K562 (cell line): ENCODE measurements around the gene SUMF2. TPM values are rescaled to one million over a fixed set of nuclear protein-coding genes. Genes with fewer than 3 reads are reported as not detected.

Experiments
- ATAC-seq: fragments of 200-7000 bp; cut with Tn5 transposase; 3 replicates; pipeline ENCODE4 v1.9.1; 2020; ENCODE audit warnings: moderate library complexity
- BruUV-seq: library from RNA; stranded (reverse); fragments of 400-500 nt; replicated peaks from 2 replicates; lab custom pipeline; 2021; lab: Mats Ljungman, UMichigan
- CTCF ChIA-PET: fragments of 300-600 bp; formaldehyde crosslinking; extraction: SDS; loops from one replicate; lab custom pipeline; 2021; ENCODE audit warnings: low intra/inter-chr PET ratio; lab: Yijun Ruan, JAX
- POLR2A ChIA-PET: fragments of 300-600, 350-650 bp; sonication (Branson Sonifier 250); formaldehyde crosslinking; extraction: SDS; loops from one replicate; lab custom pipeline; 2021; ENCODE audit warnings: antibody characterized with exemption, inconsistent platforms; lab: Yijun Ruan, JAX
- DNase-seq, 4 experiments: peaks; one replicate each; pipeline versions ENCODE4 v3.0.0 to v3.0.0-alpha.2; 2011 to 2018; ENCODE audit warnings: low spot score in 3 of 4, mixed read lengths in 3 of 4; ENCODE audit errors: extremely low read depth in 1 of 4
- FAIRE-seq: peaks from 2 replicates; lab custom pipeline; 2011; peaks lifted over from hg19 to GRCh38; lab: Jason Lieb, UNC
- H2AFZ ChIP-seq: 2 replicates; pipeline ENCODE4 v1.6.0; 2011; ENCODE audit warnings: low read depth, low read length, control low read depth, inconsistent platforms
- H3K27ac ChIP-seq: fragments of 200-600 bp; 3 replicates; pipeline ENCODE4 v1.8.0; 2011; ENCODE audit warnings: low read depth, mild to moderate bottlenecking, control low read depth, inconsistent platforms, low read length, moderate library complexity, mixed read lengths; ENCODE audit errors: extremely low read depth
- H3K27me3 ChIP-seq, 2 experiments: fragments of 300-600 bp in 1 of 2; 2 replicates in 1 of 2; 3 replicates in 1 of 2; pipeline versions ENCODE4 v1.6.0 to v1.8.0; 2011; ENCODE audit warnings: inconsistent platforms in 2 of 2, low read length in 2 of 2, mild to moderate bottlenecking in 1 of 2, mixed read lengths in 1 of 2, moderate library complexity in 1 of 2; ENCODE audit not compliant: control insufficient read depth in 2 of 2, insufficient read depth in 2 of 2
- H3K36me3 ChIP-seq: fragments of 300-600 bp; 3 replicates; pipeline ENCODE4 v1.8.0; 2011; ENCODE audit warnings: mild to moderate bottlenecking, low read length, inconsistent platforms; ENCODE audit not compliant: control insufficient read depth, insufficient read depth
- H3K4me1 ChIP-seq, 2 experiments: fragments of 200-600 bp in 1 of 2; replicated peaks in 1 of 2; 2 replicates in 1 of 2; 3 replicates in 1 of 2; pipeline versions ENCODE4 v1.5.1 to v1.8.0; 2011; ENCODE audit warnings: inconsistent platforms in 2 of 2, low read length in 2 of 2, mild to moderate bottlenecking in 1 of 2, mixed read lengths in 1 of 2, moderate library complexity in 1 of 2; ENCODE audit not compliant: control insufficient read depth in 2 of 2, insufficient read depth in 2 of 2
- H3K4me2 ChIP-seq: 2 replicates; pipeline ENCODE4 v1.6.1; 2011; ENCODE audit warnings: low read length, control low read depth, inconsistent platforms, mixed read lengths; ENCODE audit not compliant: insufficient read depth
- H3K4me3 ChIP-seq: fragments of 200-600 bp; sonication (generic), shearing (Covaris generic); 2 replicates; pipeline ENCODE4 v1.5.1; 2016; ENCODE audit warnings: control low read depth, inconsistent platforms
- H3K79me2 ChIP-seq: fragments of 200-600 bp; 3 replicates; pipeline ENCODE4 v1.8.0; 2011; ENCODE audit warnings: low read length, inconsistent platforms; ENCODE audit not compliant: control insufficient read depth, insufficient read depth
- H3K9ac ChIP-seq, 2 experiments: 2 replicates each; pipeline versions ENCODE4 v1.6.0 to v1.6.1; 2011; ENCODE audit warnings: low read depth in 2 of 2, low read length in 2 of 2, control low read depth in 1 of 2, inconsistent platforms in 1 of 2, mild to moderate bottlenecking in 1 of 2, mixed read lengths in 1 of 2; ENCODE audit not compliant: insufficient read depth in 1 of 2
- H3K9me1 ChIP-seq: one replicate; pipeline ENCODE4 v1.6.0; 2011; ENCODE audit warnings: inconsistent platforms, mild to moderate bottlenecking, low read length, moderate library complexity; ENCODE audit not compliant: control insufficient read depth, insufficient read depth
- H3K9me3 ChIP-seq: replicated peaks from 2 replicates; pipeline ENCODE4 v1.5.1; 2011; ENCODE audit warnings: low read depth, low read length, inconsistent platforms; ENCODE audit not compliant: control insufficient read depth, insufficient read depth
- H4K20me1 ChIP-seq: replicated peaks from 2 replicates; pipeline ENCODE4 v1.6.1; 2011; ENCODE audit warnings: low read length, inconsistent platforms, mixed read lengths; ENCODE audit not compliant: control insufficient read depth, insufficient read depth
- CBX1 ChIP-seq: sonication (generic); IDR thresholded peaks from 2 replicates; pipeline ENCODE4 v1.6.1; 2016; ENCODE audit warnings: antibody characterized with exemption, low read depth, mild to moderate bottlenecking
- ETV6 ChIP-seq, 3 experiments: fragments of 150-350 bp in 1 of 3; sonication (generic) in 1 of 3; formaldehyde crosslinking in 1 of 3; IDR thresholded peaks; 2 replicates each; pipeline versions ENCODE4 v1.6.1 to v1.8.0; 2014 to 2022; ENCODE audit warnings: borderline replicate concordance in 2 of 3, low read depth in 2 of 3, antibody characterized with exemption in 1 of 3, low read length in 1 of 3, mild to moderate bottlenecking in 1 of 3, missing genetic modification reagents in 1 of 3
- FOXA3 ChIP-seq, 2 experiments: fragments of 450-650 bp in 1 of 2; sonication (generic) in 1 of 2; formaldehyde crosslinking; IDR thresholded peaks in 1 of 2; conservative IDR thresholded peaks in 1 of 2; 2 replicates each; pipeline versions ENCODE4 v1.4.0 to v1.8.0; 2020 to 2022; ENCODE audit warnings: mild to moderate bottlenecking in 2 of 2, missing genetic modification reagents in 1 of 2
- KLF6 ChIP-seq: fragments of 250-450 bp; sonication (Bioruptor Pico); IDR thresholded peaks from 2 replicates; pipeline ENCODE4 v1.4.0; 2020; ENCODE audit warnings: mild to moderate bottlenecking, moderate library complexity, borderline replicate concordance
- PCBP1 ChIP-seq: fragments of 200-400 bp; formaldehyde crosslinking; IDR thresholded peaks from 2 replicates; pipeline ENCODE4 v1.6.1; 2018; ENCODE audit warnings: mild to moderate bottlenecking, low read depth, low read length; ENCODE audit not compliant: poor library complexity, severe bottlenecking
- STAG1 ChIP-seq: sonication (generic); formaldehyde crosslinking; IDR thresholded peaks from 2 replicates; pipeline ENCODE4 v1.5.0; 2020; ENCODE audit warnings: missing genetic modification reagents, borderline replicate concordance
- WGBS: fragments of 100-300 bp; shearing (Covaris generic); methylation state at CpG from one replicate; pipeline ENCODE4 v1.1.6; 2016; ENCODE audit warnings: low coverage, mixed read lengths; ENCODE audit not compliant: insufficient coverage; ENCODE audit errors: missing lambda C conversion rate; 5-methylcytosine and 5-hydroxymethylcytosine counted together
- in situ Hi-C: fragments of 300-500 bp; cut with MboI; formaldehyde crosslinking; loops from 4 replicates; pipeline ENCODE4 v1.15.0; 2018; ENCODE audit warnings: inconsistent platforms, mixed read lengths
- intact Hi-C: fragments of 100-400 bp; cut with micrococcal nuclease; formaldehyde crosslinking; loops from 2 replicates; pipeline ENCODE4 v1.14.2; 2022
- polyA plus RNA-seq, 8 experiments: library from polyadenylated mRNA; depleted of rRNA in 4 of 8; stranded (reverse) in 5 of 8; unstranded in 3 of 8; fragments of >200 nt; fragmentation: Nextera tagmentation in 2 of 8; fragmentation: Illumina TruSeq in 1 of 8; extraction: Ambion mirVana in 2 of 8; extraction: Trizol in 1 of 8; gene quantifications; 2 replicates each; pipeline versions ENCODE4 v1.2.1 to v1.2.3, GENCODE V29; 2011 to 2014; ENCODE audit warnings: inconsistent platforms in 1 of 8, missing spikeins in 1 of 8
- total RNA-seq, 7 experiments: library from RNA; depleted of rRNA in 6 of 7; stranded (reverse); fragments of >200 nt in 6 of 7; fragmentation: Illumina TruSeq in 2 of 7; extraction: Trizol in 2 of 7; gene quantifications; 2 replicates each; pipeline versions ENCODE4 v1.2.1 to v1.2.3, GENCODE V29; 2011 to 2021; ENCODE audit warnings: low replicate concordance in 1 of 7
- TF ChIP-seq, protein P1 (sequence below): fragments of 250-450 bp; sonication (Bioruptor Pico); IDR thresholded peaks from 2 replicates; pipeline ENCODE4 v1.5.0; 2022; ENCODE audit warnings: mild to moderate bottlenecking
- TF ChIP-seq, protein P2 (sequence below): fragments of 250-450 bp; sonication (Bioruptor Pico); IDR thresholded peaks from 2 replicates; pipeline ENCODE4 v1.8.0; 2021; ENCODE audit warnings: mild to moderate bottlenecking, moderate library complexity
- TF ChIP-seq, protein P3 (sequence below): fragments of 450-650 bp; IDR thresholded peaks from 2 replicates; pipeline ENCODE4 v1.6.1; 2016; ENCODE audit warnings: borderline replicate concordance
- TF ChIP-seq, protein P4 (sequence below): fragments of 450-650 bp; formaldehyde crosslinking; IDR thresholded peaks from 2 replicates; pipeline ENCODE4 v1.4.0; 2020; ENCODE audit warnings: mild to moderate bottlenecking, moderate library complexity
- TF ChIP-seq, protein P5 (sequence below), 2 experiments: IDR thresholded peaks; 2 replicates each; pipeline ENCODE4 v1.6.1; 2011; ENCODE audit warnings: borderline replicate concordance in 1 of 2, control low read depth in 1 of 2, low read depth in 1 of 2, low read length in 1 of 2, mild to moderate bottlenecking in 1 of 2, mixed read lengths in 1 of 2, moderate library complexity in 1 of 2; ENCODE audit not compliant: insufficient read depth in 1 of 2, insufficient read length in 1 of 2, poor library complexity in 1 of 2, severe bottlenecking in 1 of 2; ENCODE audit errors: extremely low read depth in 1 of 2

SUMF2 gene
- total and polyA plus RNA-seq, 9 of the 15 experiments (the other 6 are each of a cell fraction or from before 2014, with no cell fraction given) = 39.0 to 113 (median 67.7) TPM

DNA sequence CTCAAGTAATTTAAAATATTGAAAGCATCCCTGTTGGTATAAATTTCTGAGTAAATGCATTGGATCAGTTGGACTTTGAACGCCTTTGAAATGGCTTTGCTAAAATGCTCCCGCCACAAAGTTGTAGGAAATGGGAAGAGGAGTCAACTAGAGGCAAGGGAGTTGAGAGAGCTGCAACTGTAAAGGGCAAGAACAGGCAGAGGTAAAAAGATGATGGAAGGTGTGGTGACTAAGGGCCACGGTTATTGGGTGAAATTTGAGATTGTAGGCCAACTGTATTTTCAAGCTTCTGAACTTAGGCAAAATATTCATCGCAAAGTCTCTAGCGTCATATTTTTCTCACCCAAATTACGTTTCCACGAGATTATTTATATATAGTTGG lies 595 bp upstream of the SUMF2 start:
- intact Hi-C loops (no loop called here), in situ Hi-C loops (no loop called here)
- 21% methylated on average over 7 of the region's 7 CpGs for whole genome bisulfite sequencing
- peak overlapping the region in 1 of 2 experiments; percentile 79; a peak in 2 of 4 replicates for H3K9ac ChIP-seq
- H4K20me1 ChIP-seq = no peaks in the 10 kb centered on the region; the same call in 1 of the 2 replicates
- no peak overlapping the region for H2AFZ ChIP-seq
- peaks cover 28 to 40% of the 10 kb centered on the region in 2 experiments for H3K4me1 ChIP-seq
- no peaks in the 10 kb centered on the region for H3K27me3 ChIP-seq
- peak overlapping the region; percentile 57; the same call in 1 of the 2 replicates for H3K4me3 ChIP-seq
- ATAC-seq (peak; percentile 13), DNase-seq (no peak), FAIRE-seq (no peak)
- ChIA-PET POLR2A (interaction anchor here (0.8 to 5.0 kb wide), 6 partner anchors 9 to 41 kb away, joined by 3 to 40 read pairs (median 3); partner anchors contain the start of genes CCT6A and PSPH), CTCF (interaction anchor here (0.6 kb wide), 1 partner anchor 39 kb away, joined by 4 read pairs; no protein-coding TSS in a partner anchor)
- H3K79me2 ChIP-seq = peaks cover 49% of the 10 kb centered on the region
- TSS peak; percentile 84 for BruUV-seq
- H3K27ac ChIP-seq = peak overlapping the region; percentile 86
- H3K4me2 ChIP-seq = peak overlapping the region; percentile 82
- H3K9me3 ChIP-seq = no peaks in the 10 kb centered on the region
- peaks cover 61% of the 10 kb centered on the region for H3K36me3 ChIP-seq
- no peaks in the 10 kb centered on the region for H3K9me1 ChIP-seq
- TF ChIP-seq CBX1 (no peak), FOXA3 (CRISPR knock-in tag; conservative IDR thresholded peaks at IDR 0.05 in 1 of 2, IDR thresholded peaks at IDR 0.05 in 1 of 2) (no peak), ETV6 (IDR thresholded peaks at IDR 0.05; ENCODE audit: borderline replicate concordance in 1 of 2, low read depth in 2 of 2, low read length in 1 of 2) (no peak), ETV6 (CRISPR knock-in tag; IDR thresholded peaks at IDR 0.05; ENCODE audit: borderline replicate concordance) (no peak), PCBP1 (no peak), STAG1 (CRISPR knock-in tag) (no peak), KLF6 (CRISPR knock-in tag) (no peak)
- TF ChIP-seq, protein P1, sequence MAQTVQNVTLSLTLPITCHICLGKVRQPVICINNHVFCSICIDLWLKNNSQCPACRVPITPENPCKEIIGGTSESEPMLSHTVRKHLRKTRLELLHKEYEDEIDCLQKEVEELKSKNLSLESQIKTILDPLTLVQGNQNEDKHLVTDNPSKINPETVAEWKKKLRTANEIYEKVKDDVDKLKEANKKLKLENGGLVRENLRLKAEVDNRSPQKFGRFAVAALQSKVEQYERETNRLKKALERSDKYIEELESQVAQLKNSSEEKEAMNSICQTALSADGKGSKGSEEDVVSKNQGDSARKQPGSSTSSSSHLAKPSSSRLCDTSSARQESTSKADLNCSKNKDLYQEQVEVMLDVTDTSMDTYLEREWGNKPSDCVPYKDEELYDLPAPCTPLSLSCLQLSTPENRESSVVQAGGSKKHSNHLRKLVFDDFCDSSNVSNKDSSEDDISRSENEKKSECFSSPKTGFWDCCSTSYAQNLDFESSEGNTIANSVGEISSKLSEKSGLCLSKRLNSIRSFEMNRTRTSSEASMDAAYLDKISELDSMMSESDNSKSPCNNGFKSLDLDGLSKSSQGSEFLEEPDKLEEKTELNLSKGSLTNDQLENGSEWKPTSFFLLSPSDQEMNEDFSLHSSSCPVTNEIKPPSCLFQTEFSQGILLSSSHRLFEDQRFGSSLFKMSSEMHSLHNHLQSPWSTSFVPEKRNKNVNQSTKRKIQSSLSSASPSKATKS (CRISPR knock-in tag) = no peak
- TF ChIP-seq, protein P2, sequence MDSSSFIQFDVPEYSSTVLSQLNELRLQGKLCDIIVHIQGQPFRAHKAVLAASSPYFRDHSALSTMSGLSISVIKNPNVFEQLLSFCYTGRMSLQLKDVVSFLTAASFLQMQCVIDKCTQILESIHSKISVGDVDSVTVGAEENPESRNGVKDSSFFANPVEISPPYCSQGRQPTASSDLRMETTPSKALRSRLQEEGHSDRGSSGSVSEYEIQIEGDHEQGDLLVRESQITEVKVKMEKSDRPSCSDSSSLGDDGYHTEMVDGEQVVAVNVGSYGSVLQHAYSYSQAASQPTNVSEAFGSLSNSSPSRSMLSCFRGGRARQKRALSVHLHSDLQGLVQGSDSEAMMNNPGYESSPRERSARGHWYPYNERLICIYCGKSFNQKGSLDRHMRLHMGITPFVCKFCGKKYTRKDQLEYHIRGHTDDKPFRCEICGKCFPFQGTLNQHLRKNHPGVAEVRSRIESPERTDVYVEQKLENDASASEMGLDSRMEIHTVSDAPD = no peak
- TF ChIP-seq, protein P3, sequence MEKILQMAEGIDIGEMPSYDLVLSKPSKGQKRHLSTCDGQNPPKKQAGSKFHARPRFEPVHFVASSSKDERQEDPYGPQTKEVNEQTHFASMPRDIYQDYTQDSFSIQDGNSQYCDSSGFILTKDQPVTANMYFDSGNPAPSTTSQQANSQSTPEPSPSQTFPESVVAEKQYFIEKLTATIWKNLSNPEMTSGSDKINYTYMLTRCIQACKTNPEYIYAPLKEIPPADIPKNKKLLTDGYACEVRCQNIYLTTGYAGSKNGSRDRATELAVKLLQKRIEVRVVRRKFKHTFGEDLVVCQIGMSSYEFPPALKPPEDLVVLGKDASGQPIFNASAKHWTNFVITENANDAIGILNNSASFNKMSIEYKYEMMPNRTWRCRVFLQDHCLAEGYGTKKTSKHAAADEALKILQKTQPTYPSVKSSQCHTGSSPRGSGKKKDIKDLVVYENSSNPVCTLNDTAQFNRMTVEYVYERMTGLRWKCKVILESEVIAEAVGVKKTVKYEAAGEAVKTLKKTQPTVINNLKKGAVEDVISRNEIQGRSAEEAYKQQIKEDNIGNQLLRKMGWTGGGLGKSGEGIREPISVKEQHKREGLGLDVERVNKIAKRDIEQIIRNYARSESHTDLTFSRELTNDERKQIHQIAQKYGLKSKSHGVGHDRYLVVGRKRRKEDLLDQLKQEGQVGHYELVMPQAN = no peak
- TF ChIP-seq, protein P4, sequence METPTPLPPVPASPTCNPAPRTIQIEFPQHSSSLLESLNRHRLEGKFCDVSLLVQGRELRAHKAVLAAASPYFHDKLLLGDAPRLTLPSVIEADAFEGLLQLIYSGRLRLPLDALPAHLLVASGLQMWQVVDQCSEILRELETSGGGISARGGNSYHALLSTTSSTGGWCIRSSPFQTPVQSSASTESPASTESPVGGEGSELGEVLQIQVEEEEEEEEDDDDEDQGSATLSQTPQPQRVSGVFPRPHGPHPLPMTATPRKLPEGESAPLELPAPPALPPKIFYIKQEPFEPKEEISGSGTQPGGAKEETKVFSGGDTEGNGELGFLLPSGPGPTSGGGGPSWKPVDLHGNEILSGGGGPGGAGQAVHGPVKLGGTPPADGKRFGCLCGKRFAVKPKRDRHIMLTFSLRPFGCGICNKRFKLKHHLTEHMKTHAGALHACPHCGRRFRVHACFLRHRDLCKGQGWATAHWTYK (CRISPR knock-in tag) = no peak
- TF ChIP-seq, protein P5, sequence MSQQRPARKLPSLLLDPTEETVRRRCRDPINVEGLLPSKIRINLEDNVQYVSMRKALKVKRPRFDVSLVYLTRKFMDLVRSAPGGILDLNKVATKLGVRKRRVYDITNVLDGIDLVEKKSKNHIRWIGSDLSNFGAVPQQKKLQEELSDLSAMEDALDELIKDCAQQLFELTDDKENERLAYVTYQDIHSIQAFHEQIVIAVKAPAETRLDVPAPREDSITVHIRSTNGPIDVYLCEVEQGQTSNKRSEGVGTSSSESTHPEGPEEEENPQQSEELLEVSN (IDR thresholded peaks at IDR 0.05; ENCODE audit: borderline replicate concordance in 1 of 2, extremely low read depth in 1 of 2, insufficient read depth in 1 of 2, insufficient read length in 1 of 2, low read depth in 1 of 2, low read length in 1 of 2, poor library complexity in 1 of 2, severe bottlenecking in 1 of 2) = no peak
